HL-60/S4 treated with retinoic acid at 250 ng/mL for 4 days and 3 days (cell line): ENCODE results near the gene MRPL48.

Experiments
- in situ Hi-C: fragments of 300-500 bp; cut with MboI; formaldehyde crosslinking; loops from 2 replicates; pipeline ENCODE4 v1.7.0; 2022; ENCODE audit warnings: low sequenced_read_pairs

The MRPL48 gene

DNA sequence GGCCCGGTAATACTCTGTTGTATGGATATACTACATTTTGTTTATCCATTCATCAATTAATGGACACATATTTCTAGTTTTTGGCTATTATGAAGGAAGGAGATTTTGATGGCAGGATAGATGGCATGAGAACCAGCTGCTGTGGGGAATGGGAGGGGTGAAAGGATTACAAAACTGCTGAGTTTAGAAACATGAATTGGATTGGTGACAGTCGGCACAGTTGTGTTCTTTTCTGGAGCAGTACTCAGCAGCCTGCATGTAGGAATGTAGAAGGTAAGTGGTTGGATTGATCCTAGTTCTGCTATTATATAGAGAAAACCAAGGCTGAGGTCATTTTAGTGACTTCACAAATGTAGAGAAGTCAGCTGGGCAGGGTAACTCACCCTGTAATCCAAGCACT, 96.2 kb downstream of the MRPL48 start:
- in situ Hi-C loops = no loop called here

DNA sequence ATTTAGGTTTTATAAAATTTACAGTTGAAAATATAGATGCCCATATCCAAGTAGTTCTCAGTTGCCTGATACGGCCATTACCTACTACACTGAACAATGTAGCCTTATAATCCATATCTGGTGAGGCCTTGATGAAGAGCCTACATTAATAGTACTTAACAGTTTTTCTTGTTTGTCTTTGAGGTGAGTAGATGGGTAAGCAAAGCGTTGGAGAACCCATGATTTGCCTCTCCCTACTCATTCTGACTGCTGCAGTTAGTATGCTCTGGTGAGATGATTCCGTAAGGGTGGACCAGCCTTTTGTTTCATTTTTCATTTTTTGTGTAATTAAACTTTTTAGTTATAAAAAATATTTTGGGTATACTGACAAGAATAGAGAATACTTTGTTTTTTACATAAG, 100.6 kb downstream of the MRPL48 start:
- in situ Hi-C loops = no loop called here

DNA sequence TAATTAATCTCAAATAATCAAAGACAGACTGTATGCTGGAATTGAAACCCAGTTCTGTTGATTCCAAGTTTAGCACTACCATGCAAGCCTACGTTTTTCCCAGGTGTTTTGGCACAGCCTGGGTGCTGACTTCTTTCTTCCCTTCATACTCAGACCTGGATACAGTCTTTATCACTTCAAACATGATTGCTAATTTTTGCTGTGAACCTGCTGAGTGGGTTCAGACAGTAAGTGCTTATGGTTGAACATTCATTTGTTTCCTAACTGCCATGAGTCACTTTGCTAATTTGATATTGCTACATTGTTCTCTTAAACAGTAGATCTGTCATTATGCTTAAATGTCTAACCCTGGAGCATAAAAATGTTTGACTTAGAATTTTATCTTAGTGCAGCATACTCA, 101.3 kb downstream of the MRPL48 start:
- in situ Hi-C loops = no loop called here

DNA sequence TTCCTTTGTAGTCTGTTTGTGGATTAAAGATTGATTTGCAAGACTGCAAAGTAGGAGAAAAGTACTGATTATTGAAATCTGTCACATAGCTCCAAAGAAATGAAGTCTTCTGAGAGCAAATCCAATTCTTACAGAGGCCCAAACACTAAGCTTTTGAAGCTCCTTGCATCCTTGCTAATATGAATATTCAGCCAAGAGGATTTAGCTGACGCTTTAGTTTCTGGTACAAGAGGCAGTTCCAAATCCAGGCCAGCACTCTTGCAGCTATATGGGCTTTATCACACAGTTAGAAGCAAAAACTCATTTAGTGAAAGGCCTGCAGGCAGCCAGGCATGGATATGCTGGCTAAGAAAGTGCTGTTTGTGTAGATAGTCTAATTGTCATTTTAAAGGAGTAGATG, 101.9 kb downstream of the MRPL48 start:
- in situ Hi-C loops = no loop called here

DNA sequence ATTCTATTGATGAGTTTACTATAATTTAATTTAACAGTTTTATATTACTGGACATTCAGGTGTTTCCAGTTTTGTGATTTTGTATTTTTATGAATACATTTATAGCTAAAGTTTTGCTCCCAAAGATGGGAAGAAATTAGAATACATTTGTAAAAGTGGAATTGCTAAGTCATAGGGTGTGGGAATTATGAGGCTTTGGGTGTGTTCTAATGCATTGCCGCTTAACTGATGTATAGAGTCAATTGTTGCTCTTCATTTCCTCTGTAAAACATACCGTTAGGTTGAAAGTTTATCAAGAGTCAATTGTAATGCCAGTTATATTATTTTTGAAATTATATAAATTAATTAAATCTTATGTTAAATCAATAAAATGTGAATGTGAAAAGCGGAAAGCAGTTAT, 105.4 kb downstream of the MRPL48 start:
- in situ Hi-C loops = no loop called here

DNA sequence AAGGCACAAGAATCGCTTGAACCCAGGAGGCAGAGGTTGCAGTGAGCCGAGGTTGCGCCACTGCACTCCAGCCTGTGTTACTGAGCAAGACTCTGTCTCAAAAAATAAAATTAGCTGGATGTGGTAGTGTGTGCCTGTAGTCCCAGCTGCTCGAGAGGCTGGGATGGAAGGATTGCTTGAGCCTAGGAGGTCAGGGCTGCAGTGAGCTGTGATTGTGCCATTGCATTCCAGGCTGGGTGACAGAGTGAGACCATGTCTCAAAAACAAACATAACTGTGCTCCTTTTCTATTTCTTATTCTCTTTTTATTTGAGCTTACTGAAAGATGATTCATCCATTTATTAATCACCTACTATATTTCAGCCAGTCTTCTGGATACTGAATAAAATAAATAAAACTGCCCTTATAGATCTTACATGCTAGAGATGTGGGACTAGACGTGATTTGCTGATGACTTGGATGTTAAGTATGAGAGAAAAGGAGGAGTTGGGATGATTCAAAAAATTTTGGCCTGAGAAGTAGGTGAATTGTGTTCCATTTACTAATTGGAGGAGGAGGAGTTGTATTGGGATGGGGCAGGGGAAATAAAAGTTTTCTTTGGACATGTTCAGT, 107.2 kb downstream of the MRPL48 start:
- in situ Hi-C loops = no loop called here

DNA sequence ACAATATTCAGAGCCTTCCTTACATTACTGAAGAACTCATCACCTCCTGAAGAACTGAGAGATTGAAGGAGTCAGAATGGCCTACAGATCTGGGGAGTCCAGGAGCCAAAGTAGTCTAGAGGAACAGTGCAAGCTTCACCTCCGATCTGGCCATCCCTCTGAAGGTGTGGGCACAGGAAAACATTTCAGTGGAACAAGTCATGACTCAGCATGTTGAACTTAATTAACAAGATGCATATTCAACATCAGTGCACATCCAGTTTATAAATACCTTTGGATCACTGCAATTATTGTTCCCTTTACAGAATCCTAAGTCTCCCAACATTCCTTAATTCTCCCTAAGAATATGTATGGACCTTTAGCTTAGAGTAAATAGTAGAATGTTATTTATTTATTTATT, 114.6 kb downstream of the MRPL48 start:
- in situ Hi-C loops = no loop called here

DNA sequence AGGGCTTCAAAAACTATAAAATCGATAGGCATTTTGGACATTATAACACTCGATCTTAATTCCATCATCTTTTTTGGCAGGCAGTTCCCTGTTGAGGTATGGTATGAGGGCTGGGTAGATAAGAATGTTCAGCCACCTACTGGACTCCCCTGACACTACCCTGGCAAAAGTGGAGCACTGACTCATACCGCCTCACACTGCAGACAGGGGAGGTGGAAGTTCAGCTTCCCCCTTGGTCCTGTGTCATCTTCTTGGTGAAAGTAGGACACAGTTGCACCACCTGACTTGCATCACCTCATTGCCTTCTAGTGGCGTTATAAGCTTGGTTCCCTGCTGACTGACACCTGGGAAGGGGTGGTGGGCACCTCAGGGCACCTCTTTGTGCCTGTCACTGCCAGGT, 119.5 kb downstream of the MRPL48 start:
- in situ Hi-C loops = no loop called here

DNA sequence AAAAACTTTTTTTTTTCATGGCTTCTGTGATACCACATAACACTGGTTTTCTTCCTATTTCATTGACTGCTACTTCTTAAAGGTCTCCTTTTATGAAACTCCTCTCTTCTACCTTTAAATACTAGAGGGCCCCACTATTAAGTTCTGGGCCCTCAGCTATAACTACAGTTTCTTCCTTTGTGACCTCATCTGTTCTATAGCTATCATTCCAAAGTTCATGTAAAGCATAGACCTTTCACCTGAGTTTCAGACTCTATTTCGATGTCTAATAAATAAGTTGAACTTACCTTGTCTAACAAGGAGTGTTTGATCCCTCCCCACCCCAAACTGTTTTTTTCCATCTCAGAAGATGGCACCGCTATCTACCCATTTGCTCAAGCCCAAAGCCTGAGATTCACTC, 124.4 kb downstream of the MRPL48 start:
- in situ Hi-C loops = no loop called here

DNA sequence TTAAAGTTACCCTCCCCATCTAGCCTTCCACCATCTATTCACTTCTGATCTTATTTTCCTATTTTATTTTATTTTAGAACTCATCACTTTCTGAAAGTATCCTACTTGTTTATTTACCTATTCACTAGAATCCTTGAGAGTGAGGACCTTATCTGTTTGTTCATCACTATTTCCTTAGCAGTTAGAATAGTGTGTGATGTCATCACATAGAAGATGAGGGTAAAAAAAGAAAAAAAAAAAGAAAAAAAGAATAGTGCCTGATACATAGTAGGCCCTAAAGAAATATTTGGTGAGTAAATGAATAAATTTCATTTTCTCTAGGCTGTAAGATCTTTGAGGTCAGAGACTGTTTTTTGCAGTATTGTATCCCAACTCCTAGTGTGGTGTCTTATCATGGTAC, 125.8 kb downstream of the MRPL48 start:
- in situ Hi-C loops = no loop called here

DNA sequence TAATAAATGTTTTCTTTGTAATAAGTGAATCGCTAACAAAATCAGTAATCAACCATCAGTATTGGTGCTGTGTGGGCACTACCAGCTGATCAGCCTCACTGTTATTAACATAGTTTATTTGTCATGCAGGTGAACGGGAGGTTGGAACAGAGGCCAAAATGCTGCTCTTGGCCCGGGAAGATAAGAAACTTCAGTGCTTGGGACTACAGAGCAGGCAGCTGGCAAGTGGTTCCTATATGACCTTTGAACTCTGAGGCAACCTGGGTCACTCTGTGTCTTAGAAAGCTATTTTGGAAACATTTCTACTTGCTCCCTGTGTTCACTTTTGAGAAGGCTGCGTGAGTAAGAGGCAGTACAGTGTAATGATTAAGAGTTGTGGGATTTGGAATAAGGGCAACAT, 126.6 kb downstream of the MRPL48 start:
- in situ Hi-C loops = no loop called here
